Measurements from ENCODE around the gene LRMDA.
"Not testable (repeated sequence)": the region's sequence is repeated elsewhere in the genome, so short reads cannot be mapped to it uniquely, and the experiment has no call there.

The LRMDA gene

GRCh38 chr10:75723319-75723980 is 292.0 kb downstream of the LRMDA start:
- DNase-seq: no peak

DNA sequence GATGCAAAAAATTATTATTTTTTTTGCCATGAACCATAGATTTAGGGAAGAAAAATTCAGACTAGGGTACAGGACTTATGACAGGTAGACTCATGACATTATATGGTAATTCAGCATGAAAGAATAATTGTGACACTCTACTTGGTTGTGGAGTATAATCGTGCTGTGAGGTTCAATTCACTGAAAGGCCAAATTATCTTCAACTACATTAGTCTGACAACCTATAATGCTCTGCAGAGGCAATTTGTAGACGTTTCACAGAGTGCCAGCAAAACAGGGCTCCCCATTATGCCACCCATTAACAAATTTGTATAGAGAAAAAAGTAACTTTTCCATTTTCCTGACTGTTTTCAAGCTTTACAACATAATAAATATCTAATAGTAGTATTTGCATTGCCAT is 292.6 kb downstream of the LRMDA start:
- DNase-seq: no peak

GRCh38 chr10:75726522-75727483 is 295.4 kb downstream of the LRMDA start:
- DNase-seq: no peak

GRCh38 chr10:75730847-75731246 is 299.4 kb downstream of the LRMDA start:
- no peak for DNase-seq

GRCh38 chr10:75733135-75733890 is 301.9 kb downstream of the LRMDA start:
- no peak for DNase-seq

GRCh38 chr10:75736151-75736640 is 304.8 kb downstream of the LRMDA start:
- no peak for DNase-seq

DNA sequence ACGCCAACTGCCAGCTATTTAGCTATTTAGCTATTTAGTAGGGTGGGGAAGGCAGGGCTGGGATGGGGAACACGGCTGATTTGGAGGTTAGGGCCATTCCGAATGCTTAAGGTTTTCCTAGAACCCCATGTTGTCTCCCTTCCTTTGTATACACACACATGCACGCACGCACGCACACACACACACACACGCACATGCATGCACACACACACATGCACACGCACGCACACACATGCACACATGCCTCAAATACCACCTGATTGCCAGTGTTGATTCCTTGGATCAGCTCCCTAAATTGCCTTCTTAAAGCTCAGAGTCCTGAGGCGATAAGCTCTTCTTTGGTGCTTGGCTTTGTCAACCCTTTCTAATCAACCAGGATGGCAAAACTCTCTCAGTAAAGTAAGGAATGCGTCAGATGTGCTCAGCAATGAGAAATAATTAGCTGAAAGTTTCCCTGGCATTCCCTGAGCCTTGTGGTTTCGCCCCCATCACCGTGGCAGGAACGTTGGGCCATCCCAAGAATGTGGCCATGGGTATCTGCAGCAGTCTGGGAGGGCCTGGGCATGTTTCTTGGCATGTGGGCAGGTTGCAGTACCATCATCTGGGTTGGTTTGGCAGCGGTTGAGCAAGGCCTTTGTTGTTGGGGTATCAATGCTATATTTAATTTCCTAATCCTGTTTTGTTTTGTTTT is 305.6 kb downstream of the LRMDA start:
- no peak for DNase-seq

- no peak for DNase-seq
These were observed 306.1 kb downstream of the LRMDA start for GRCh38 chr10:75737580-75737949.

DNA sequence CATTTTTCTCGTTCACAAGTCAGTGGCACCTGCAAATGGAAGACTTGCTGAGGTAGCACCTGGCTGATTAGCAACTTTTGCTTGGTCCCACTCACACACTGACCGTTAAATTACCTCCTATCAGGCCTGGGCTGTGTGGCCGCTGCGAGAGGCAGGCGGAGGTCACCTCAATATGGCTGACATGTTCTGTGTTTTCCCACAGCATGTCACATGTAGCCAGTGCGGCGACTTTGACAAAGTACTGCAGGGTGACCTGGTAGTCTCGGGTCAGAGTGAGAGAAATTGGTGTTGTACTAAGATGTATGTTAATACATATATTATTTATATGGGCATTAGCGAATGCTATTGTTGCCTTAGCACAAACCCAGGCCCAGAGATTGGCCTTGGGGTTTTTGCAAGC is 307.5 kb downstream of the LRMDA start:
- DNase-seq: no peak

DNA sequence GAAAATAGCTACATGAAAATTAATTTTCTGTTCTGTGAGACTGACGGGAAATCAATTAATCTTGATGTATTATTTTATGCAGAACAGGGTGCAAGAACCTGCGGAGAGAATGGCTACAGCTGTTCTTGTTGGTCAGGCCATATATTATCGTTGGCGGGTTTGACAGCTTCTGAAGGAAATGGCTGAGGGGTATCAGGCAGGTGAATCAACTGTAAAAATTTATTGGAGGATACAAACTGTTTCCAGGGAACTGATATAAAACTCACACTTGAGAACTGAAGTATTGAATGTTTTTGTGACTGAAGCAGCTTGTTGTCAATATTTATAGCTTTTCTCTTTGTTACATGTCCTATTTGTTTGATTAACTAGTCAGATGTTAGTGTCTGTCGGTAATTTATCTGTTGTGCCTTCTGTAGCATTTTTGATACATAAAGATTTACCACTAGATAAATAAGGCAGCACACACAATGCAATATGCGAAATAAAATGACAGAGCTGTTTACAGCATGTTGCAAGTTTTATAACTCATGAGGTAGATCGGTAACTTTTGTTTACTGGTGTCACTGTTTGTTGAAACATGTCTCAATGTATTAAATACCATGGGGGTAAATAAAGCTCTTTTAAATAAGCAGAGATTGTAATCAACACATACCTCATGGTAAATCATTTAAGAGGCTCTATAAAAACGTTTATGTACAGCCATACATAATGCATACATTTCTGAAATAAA is 308.2 kb downstream of the LRMDA start:
- no peak for DNase-seq

GRCh38 chr10:75740541-75740940 is 309.1 kb downstream of the LRMDA start:
- DNase-seq: no peak

GRCh38 chr10:75742355-75742754 is 310.9 kb downstream of the LRMDA start:
- DNase-seq: no peak

- no peak for DNase-seq
These were observed 311.9 kb downstream of the LRMDA start for GRCh38 chr10:75743291-75743778.

GRCh38 chr10:75744261-75744660 is 312.8 kb downstream of the LRMDA start:
- DNase-seq: no peak

DNA sequence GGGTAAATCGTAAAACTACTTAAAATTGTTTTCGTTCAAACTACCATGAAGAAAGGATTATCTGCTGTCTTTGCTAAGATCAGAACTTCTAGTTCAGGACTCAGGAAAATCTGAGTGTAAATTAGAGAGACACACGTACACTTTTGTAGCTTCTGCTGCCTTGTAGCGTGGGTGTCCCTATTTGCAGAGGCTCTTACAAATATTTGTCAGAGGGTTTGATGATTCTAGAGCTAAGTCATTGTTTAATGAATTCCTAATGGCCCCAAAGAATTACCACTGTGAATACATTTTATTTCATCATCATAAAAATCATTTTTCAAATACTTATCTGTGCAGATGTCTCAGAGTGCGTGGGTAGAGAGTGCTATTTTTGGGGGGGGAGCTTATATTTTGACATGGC is 314.9 kb downstream of the LRMDA start:
- no peak for DNase-seq

- DNase-seq: not testable (repeated sequence)
These were observed 318.9 kb downstream of the LRMDA start for GRCh38 chr10:75750093-75750875.

DNA sequence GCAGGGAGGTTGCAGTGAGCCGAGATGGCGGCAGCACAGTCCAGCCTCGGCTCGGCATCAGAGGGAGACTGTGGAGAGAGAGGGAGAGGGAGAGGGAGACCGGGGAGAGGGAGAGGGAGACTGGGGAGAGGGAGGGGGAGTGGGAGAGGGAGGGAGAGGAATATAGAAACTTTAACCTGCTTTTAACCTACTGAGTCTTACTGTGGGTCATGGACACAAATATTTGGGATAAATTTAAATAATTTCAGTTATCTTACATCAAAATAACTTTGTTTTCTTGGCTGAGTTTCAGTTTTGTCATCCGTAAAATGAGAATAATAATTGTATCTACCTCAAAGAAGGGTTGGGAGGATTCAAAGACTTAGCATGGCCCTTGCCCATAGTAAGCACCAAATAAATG is 319.8 kb downstream of the LRMDA start:
- no peak for DNase-seq

GRCh38 chr10:75753621-75754020 is 322.2 kb downstream of the LRMDA start:
- DNase-seq: no peak

DNA sequence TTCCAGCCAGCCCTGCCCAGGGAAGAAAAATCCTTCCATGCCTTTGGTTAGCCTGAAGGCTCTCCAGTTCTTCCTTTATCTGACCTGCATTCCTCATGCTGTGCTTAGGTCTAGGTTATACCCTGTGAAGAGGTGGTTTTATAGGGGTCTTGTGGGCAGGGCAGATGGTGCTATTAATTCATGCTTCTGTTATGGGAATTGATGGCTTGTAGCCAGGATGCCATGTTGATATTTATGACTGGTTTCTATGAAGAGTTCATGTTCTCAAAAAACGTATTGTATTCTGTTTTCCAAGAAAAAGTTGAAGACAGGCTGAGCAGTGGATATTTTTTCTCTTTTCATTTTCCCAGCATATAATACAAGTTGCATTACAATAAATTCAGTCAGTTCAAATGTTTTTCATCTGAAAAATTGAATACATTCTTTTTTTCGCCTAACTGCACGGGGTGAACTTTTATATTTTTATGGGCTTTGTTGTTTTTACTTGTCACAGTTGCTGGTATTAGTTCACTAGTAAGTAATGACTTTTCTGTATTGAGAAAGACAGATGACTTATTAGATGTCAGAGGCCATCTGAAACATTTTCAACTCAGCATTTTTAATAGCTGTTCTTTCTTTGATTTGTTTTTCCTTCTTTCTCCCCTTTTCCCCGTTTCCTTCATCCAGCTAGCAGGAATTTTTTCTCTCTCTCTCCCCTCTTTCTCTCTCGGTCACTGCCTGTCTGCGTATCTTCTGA is 322.8 kb downstream of the LRMDA start:
- no peak for DNase-seq

DNA sequence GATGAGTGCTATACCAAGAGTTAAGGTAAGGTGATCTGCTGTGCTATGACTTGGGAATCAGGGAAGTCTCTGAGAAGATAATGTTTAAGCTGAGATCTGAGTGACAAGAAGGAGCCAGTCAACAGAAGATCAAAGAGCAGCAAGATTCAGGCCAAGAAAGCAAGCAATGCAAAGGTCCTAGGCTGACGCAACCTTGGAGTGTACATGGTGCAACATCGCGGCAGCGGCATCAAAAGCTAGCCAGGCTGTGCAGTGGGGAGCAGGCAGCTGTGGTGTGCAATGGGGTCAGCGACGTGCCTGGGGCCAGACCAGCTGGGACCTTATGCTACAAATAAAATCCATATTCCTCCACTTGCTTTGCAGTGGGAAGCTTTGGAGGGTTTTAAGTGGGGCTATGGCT is 324.1 kb downstream of the LRMDA start:
- no peak for DNase-seq

All from activated CD4-positive, alpha-beta T cell treated with anti-CD3 and anti-CD28 coated beads, Interleukin-10, Interleukin-2, amounts not matched to agents 100 ng/mL and 50 ng/mL, durations not matched to agents 16 hours and 8 hours (primary cell).